Stimulated activated CD4-positive, alpha-beta T cell treated with anti-CD3 and anti-CD28 coated beads, Interleukin-1b, Interleukin-23, amount 100 ng/mL, for 4 hours (primary cell): ENCODE results near the gene APH1B.

Source experiments
- DNase-seq, 2 donors: peaks; one replicate each; pipeline ENCODE4 v3.0.0-alpha.2; 2020; ENCODE audit warnings: low read depth in 2 of 2

The APH1B gene

GRCh38 chr15:63252292-63252691, 25.1 kb upstream of the APH1B start:
- DNase-seq: no peak

GRCh38 chr15:63254991-63255390, 22.4 kb upstream of the APH1B start:
- no peak for DNase-seq

GRCh38 chr15:63255489-63255990, 21.9 kb upstream of the APH1B start:
- DNase-seq: no peak

GRCh38 chr15:63256433-63257274, 20.8 kb upstream of the APH1B start:
- no peak for DNase-seq

- no peak for DNase-seq
These were observed 18.7 kb upstream of the APH1B start for GRCh38 chr15:63258658-63259057.

GRCh38 chr15:63260791-63261190, 16.6 kb upstream of the APH1B start:
- DNase-seq: no peak

GRCh38 chr15:63261311-63261710, 16.1 kb upstream of the APH1B start:
- DNase-seq: no peak

- DNase-seq: no peak
These were observed 13.9 kb upstream of the APH1B start for GRCh38 chr15:63263519-63263918.

GRCh38 chr15:63264688-63265293, 12.6 kb upstream of the APH1B start:
- DNase-seq: no peak

GRCh38 chr15:63274427-63274826, 3.0 kb upstream of the APH1B start:
- DNase-seq: no peak

GRCh38 chr15:63276342-63277037, 915 bp upstream of the APH1B start:
- DNase-seq: no peak

- no peak for DNase-seq
These were observed 570 bp downstream of the APH1B start for GRCh38 chr15:63277893-63278456.

- DNase-seq: no peak
These were observed 5.7 kb downstream of the APH1B start for GRCh38 chr15:63283126-63283525.

- DNase-seq: no peak
These were observed 6.9 kb downstream of the APH1B start for GRCh38 chr15:63284335-63284734.

GRCh38 chr15:63287109-63287508, 9.7 kb downstream of the APH1B start:
- no peak for DNase-seq

- DNase-seq: no peak
These were observed 10.9 kb downstream of the APH1B start for GRCh38 chr15:63288342-63288741.

- no peak for DNase-seq
These were observed 11.5 kb downstream of the APH1B start for GRCh38 chr15:63288778-63289378.

GRCh38 chr15:63291507-63291906, 14.1 kb downstream of the APH1B start:
- no peak for DNase-seq

GRCh38 chr15:63292241-63292640, 14.8 kb downstream of the APH1B start:
- no peak for DNase-seq

GRCh38 chr15:63292771-63293170, 15.4 kb downstream of the APH1B start:
- DNase-seq: no peak

GRCh38 chr15:63294359-63294758, 17.0 kb downstream of the APH1B start:
- DNase-seq: no peak

- DNase-seq: no peak
These were observed 17.9 kb downstream of the APH1B start for GRCh38 chr15:63295341-63295740.
